ENCODE data around the gene SEZ6L2.

Gene SEZ6L2

GRCh38 chr16:29898135-29898803, 1.1 kb downstream of the SEZ6L2 start:
- TF ChIP-seq CTCF (IDR thresholded peaks at IDR 0.05; ENCODE audit: insufficient read depth, low read length, poor library complexity, severe bottlenecking): no peak
- H3K4me3 ChIP-seq (replicated peaks; ENCODE audit: low read depth, low read length): no peak overlapping the region
- no peaks in the 10 kb centered on the region for H3K36me3 ChIP-seq (ENCODE audit: control insufficient read depth, insufficient read depth, low read length)
- no peak for DNase-seq (ENCODE audit: extremely low read depth, insufficient read length)
- peaks cover 1% of the 10 kb centered on the region for H3K27me3 ChIP-seq (replicated peaks; ENCODE audit: control insufficient read depth, insufficient read depth, low read length)

GRCh38 chr16:29897333-29897732, 2.0 kb downstream of the SEZ6L2 start:
- TF ChIP-seq CTCF (IDR thresholded peaks at IDR 0.05; ENCODE audit: insufficient read depth, low read length, poor library complexity, severe bottlenecking): no peak
- Histone ChIP-seq H3K4me3 (replicated peaks; ENCODE audit: low read depth, low read length) (no peak overlapping the region), H3K27me3 (replicated peaks; ENCODE audit: control insufficient read depth, insufficient read depth, low read length) (peaks cover 1% of the 10 kb centered on the region), H3K36me3 (ENCODE audit: control insufficient read depth, insufficient read depth, low read length) (no peaks in the 10 kb centered on the region)
- no peak for DNase-seq (ENCODE audit: extremely low read depth, insufficient read length)

GRCh38 chr16:29896841-29897240, 2.5 kb downstream of the SEZ6L2 start:
- H3K4me3 ChIP-seq (replicated peaks; ENCODE audit: low read depth, low read length): no peak overlapping the region
- peaks cover 1% of the 10 kb centered on the region for H3K27me3 ChIP-seq (replicated peaks; ENCODE audit: control insufficient read depth, insufficient read depth, low read length)
- TF ChIP-seq CTCF (IDR thresholded peaks at IDR 0.05; ENCODE audit: insufficient read depth, low read length, poor library complexity, severe bottlenecking): no peak
- H3K36me3 ChIP-seq (ENCODE audit: control insufficient read depth, insufficient read depth, low read length): no peaks in the 10 kb centered on the region
- no peak for DNase-seq (ENCODE audit: extremely low read depth, insufficient read length)

- TF ChIP-seq CTCF (IDR thresholded peaks at IDR 0.05; ENCODE audit: insufficient read depth, low read length, poor library complexity, severe bottlenecking): no peak
- DNase-seq (ENCODE audit: extremely low read depth, insufficient read length): no peak
- Histone ChIP-seq H3K36me3 (ENCODE audit: control insufficient read depth, insufficient read depth, low read length) (no peaks in the 10 kb centered on the region), H3K27me3 (replicated peaks; ENCODE audit: control insufficient read depth, insufficient read depth, low read length) (peaks cover 1% of the 10 kb centered on the region), H3K4me3 (replicated peaks; ENCODE audit: low read depth, low read length) (no peak overlapping the region)
These were observed 5.0 kb downstream of the SEZ6L2 start for GRCh38 chr16:29894352-29894751.

GRCh38 chr16:29893553-29893952, 5.8 kb downstream of the SEZ6L2 start:
- no peak overlapping the region for H3K4me3 ChIP-seq (replicated peaks; ENCODE audit: low read depth, low read length)
- TF ChIP-seq CTCF (IDR thresholded peaks at IDR 0.05; ENCODE audit: insufficient read depth, low read length, poor library complexity, severe bottlenecking): no peak
- no peaks in the 10 kb centered on the region for H3K36me3 ChIP-seq (ENCODE audit: control insufficient read depth, insufficient read depth, low read length)

GRCh38 chr16:29892458-29892813, 6.9 kb downstream of the SEZ6L2 start:
- no peak for TF ChIP-seq CTCF (IDR thresholded peaks at IDR 0.05; ENCODE audit: insufficient read depth, low read length, poor library complexity, severe bottlenecking)
- no peak for DNase-seq (ENCODE audit: extremely low read depth, insufficient read length)
- no peak overlapping the region for H3K4me3 ChIP-seq (replicated peaks; ENCODE audit: low read depth, low read length)
- peaks cover 1% of the 10 kb centered on the region; the same call in 1 of the 2 replicates for H3K27me3 ChIP-seq (replicated peaks; ENCODE audit: control insufficient read depth, insufficient read depth, low read length)
- H3K36me3 ChIP-seq (ENCODE audit: control insufficient read depth, insufficient read depth, low read length): no peaks in the 10 kb centered on the region

More at GRCh38 chr16:29893553-29893952, 5.8 kb downstream of the SEZ6L2 start:
- DNase-seq (ENCODE audit: extremely low read depth, insufficient read length): no peak
- peaks cover 1% of the 10 kb centered on the region; the same call in 1 of the 2 replicates for H3K27me3 ChIP-seq (replicated peaks; ENCODE audit: control insufficient read depth, insufficient read depth, low read length)

Data from GM06990 (cell line).